ENCODE data around the gene FBN2.

Gene FBN2

DNA sequence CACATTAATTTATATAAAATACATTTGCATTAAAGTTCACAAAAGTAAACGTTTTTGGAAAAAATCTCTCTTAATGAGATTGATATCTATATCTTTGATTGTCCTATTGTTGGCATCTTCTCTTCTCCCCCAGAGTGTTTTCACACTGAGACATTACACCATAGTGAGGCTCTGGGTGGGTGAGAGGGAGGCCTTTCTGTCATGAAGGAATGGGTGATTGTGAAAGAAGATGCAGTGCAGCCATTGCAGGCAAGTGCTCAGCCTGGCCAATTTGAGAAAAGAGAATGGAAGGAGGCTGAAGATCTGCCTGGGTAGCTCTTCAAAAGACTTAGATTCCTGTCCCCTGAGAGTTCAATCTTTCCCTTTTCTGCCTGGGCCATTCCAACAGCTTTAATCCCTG lies 313.7 kb downstream of the FBN2 start:
- no peak overlapping the region for H3K4me3 ChIP-seq (ENCODE audit: severe bottlenecking)
- no peaks in the 10 kb centered on the region for H3K9me3 ChIP-seq (ENCODE audit: severe bottlenecking)
- H3K36me3 ChIP-seq (ENCODE audit: low read depth), result no peaks in the 10 kb centered on the region
- ATAC-seq (ENCODE audit: low read depth) (no peak), DNase-seq (ENCODE audit: low spot score) (no peak)
- no peak overlapping the region for H3K27ac ChIP-seq (ENCODE audit: poor library complexity, severe bottlenecking)
- no peaks in the 10 kb centered on the region for H3K27me3 ChIP-seq (ENCODE audit: insufficient read depth, poor library complexity, severe bottlenecking)
- TF ChIP-seq, protein P1, sequence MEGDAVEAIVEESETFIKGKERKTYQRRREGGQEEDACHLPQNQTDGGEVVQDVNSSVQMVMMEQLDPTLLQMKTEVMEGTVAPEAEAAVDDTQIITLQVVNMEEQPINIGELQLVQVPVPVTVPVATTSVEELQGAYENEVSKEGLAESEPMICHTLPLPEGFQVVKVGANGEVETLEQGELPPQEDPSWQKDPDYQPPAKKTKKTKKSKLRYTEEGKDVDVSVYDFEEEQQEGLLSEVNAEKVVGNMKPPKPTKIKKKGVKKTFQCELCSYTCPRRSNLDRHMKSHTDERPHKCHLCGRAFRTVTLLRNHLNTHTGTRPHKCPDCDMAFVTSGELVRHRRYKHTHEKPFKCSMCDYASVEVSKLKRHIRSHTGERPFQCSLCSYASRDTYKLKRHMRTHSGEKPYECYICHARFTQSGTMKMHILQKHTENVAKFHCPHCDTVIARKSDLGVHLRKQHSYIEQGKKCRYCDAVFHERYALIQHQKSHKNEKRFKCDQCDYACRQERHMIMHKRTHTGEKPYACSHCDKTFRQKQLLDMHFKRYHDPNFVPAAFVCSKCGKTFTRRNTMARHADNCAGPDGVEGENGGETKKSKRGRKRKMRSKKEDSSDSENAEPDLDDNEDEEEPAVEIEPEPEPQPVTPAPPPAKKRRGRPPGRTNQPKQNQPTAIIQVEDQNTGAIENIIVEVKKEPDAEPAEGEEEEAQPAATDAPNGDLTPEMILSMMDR (IDR thresholded peaks at IDR 0.05; ENCODE audit: poor library complexity, severe bottlenecking), result no peak
- H3K4me1 ChIP-seq (ENCODE audit: insufficient read depth, poor library complexity, severe bottlenecking), result peaks cover 8% of the 10 kb centered on the region

DNA sequence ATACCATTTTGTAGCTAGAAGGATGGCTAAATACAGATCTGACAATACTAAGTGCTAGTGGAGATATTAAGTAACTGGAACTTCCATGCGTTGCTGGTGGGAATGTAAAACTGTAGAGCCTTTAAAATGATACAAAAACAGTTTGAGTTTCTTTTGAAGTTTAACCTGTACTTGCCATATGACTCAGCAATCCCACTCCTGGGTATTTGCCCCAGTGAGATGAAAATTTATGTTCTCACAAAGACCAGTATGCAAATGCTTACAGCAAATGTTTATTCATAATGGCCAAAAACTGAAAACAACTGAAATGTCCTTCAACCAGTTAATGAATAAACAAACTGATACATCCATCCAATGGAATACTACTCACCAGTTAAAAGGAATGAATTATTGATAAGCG lies 317.2 kb downstream of the FBN2 start:
- Histone ChIP-seq H3K36me3 (ENCODE audit: low read depth) (no peaks in the 10 kb centered on the region), H3K4me1 (ENCODE audit: insufficient read depth, poor library complexity, severe bottlenecking) (no peaks in the 10 kb centered on the region), H3K4me3 (ENCODE audit: severe bottlenecking) (no peak overlapping the region), H3K9me3 (ENCODE audit: severe bottlenecking) (no peaks in the 10 kb centered on the region), H3K27me3 (ENCODE audit: insufficient read depth, poor library complexity, severe bottlenecking) (no peaks in the 10 kb centered on the region), H3K27ac (ENCODE audit: poor library complexity, severe bottlenecking) (no peak overlapping the region)
- DNase-seq (ENCODE audit: low spot score) (no peak), ATAC-seq (ENCODE audit: low read depth) (no peak)
- TF ChIP-seq, protein P1 (IDR thresholded peaks at IDR 0.05; ENCODE audit: poor library complexity, severe bottlenecking), result no peak

DNA sequence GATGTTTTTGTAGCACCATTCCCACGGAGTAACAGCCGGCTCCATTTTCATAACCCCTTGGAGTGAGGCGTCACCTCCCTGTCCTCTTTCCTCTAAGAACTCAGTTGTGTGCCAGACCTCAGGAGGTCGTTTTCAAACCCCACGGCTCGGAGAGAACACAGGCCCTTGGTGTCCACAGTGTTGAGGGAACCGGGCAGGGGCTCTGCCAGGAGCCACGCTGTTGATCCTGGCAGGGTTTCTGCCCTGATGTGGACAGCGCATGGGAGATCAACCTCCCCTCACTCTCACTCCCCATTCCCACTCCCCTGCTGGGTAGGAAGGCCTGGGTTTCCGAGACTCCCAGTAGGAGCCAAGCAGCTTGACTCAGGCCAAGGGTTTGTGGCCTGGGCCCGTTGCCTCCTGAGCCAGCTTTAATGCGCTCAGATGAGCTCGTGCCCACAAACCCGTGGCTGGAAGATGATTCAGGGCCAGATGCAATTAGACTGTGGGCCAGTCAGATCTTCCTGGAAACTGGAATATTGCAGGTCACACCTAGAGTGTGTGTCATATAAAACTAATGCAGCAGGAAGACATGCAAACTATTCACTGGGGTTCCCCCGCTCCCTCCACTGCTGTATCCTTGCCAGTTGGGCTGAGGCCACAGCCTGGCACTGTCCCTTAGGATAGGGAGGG lies 321.0 kb downstream of the FBN2 start:
- Histone ChIP-seq H3K27ac (ENCODE audit: poor library complexity, severe bottlenecking) (no peak overlapping the region), H3K4me1 (ENCODE audit: insufficient read depth, poor library complexity, severe bottlenecking) (no peaks in the 10 kb centered on the region), H3K9me3 (ENCODE audit: severe bottlenecking) (no peaks in the 10 kb centered on the region), H3K36me3 (ENCODE audit: low read depth) (no peaks in the 10 kb centered on the region), H3K4me3 (ENCODE audit: severe bottlenecking) (no peak overlapping the region), H3K27me3 (ENCODE audit: insufficient read depth, poor library complexity, severe bottlenecking) (no peaks in the 10 kb centered on the region)
- DNase-seq (ENCODE audit: low spot score) (no peak), ATAC-seq (ENCODE audit: low read depth) (peak; percentile 79)
- TF ChIP-seq, protein P1 (IDR thresholded peaks at IDR 0.05; ENCODE audit: poor library complexity, severe bottlenecking), result no peak

DNA sequence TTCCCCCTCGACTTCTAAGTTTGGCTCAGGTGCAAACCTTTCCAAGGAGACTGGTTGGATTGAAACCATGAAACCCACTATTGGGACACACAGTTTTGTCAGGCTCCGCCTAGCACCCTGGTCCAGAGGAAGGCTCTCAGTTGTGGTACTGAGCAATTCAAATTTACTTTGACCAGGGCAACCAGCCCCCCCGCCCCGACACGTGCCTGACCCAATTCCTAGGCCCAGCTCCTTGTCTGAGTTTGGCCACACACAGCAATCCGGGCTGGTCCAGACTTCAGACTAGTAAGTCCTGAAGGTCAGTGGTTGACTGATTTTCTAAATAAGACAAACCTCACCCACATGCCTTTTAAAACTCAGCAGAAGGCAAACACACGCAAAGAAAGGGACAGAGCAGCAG lies 321.8 kb downstream of the FBN2 start:
- TF ChIP-seq, protein P1 (IDR thresholded peaks at IDR 0.05; ENCODE audit: poor library complexity, severe bottlenecking), result no peak
- Histone ChIP-seq H3K36me3 (ENCODE audit: low read depth) (no peaks in the 10 kb centered on the region), H3K27ac (ENCODE audit: poor library complexity, severe bottlenecking) (no peak overlapping the region), H3K27me3 (ENCODE audit: insufficient read depth, poor library complexity, severe bottlenecking) (no peaks in the 10 kb centered on the region), H3K4me1 (ENCODE audit: insufficient read depth, poor library complexity, severe bottlenecking) (no peaks in the 10 kb centered on the region), H3K4me3 (ENCODE audit: severe bottlenecking) (no peak overlapping the region), H3K9me3 (ENCODE audit: severe bottlenecking) (no peaks in the 10 kb centered on the region)
- ATAC-seq (ENCODE audit: low read depth) (no peak), DNase-seq (ENCODE audit: low spot score) (no peak)

GRCh38 chr5:128213833-128214232 lies 324.2 kb downstream of the FBN2 start:
- H3K4me1 ChIP-seq (ENCODE audit: insufficient read depth, poor library complexity, severe bottlenecking), result no peaks in the 10 kb centered on the region
- no peaks in the 10 kb centered on the region for H3K27me3 ChIP-seq (ENCODE audit: insufficient read depth, poor library complexity, severe bottlenecking)
- no peak overlapping the region for H3K4me3 ChIP-seq (ENCODE audit: severe bottlenecking)
- no peaks in the 10 kb centered on the region for H3K36me3 ChIP-seq (ENCODE audit: low read depth)
- DNase-seq (ENCODE audit: low spot score), result no peak
- H3K27ac ChIP-seq (ENCODE audit: poor library complexity, severe bottlenecking), result no peak overlapping the region
- TF ChIP-seq, protein P1 (IDR thresholded peaks at IDR 0.05; ENCODE audit: poor library complexity, severe bottlenecking), result no peak
- no peak for ATAC-seq (ENCODE audit: low read depth)
- no peaks in the 10 kb centered on the region for H3K9me3 ChIP-seq (ENCODE audit: severe bottlenecking)
